Spinal cord (tissue), 10 donors: Measurements from ENCODE around the gene DBN1. TPM values are rescaled to one million over a fixed set of nuclear protein-coding genes. Genes with fewer than 3 reads are reported as not detected.
A peak's percentile ranks its signal among the peaks of the same experiment; 100 is the strongest.

ENCODE experiments used
- DNase-seq, 6 donors: peaks; one replicate each; pipeline versions ENCODE4 v3.0.0 to v3.0.0-alpha.2; 2013 to 2015; ENCODE audit warnings: low spot score in 6 of 6, low read depth in 4 of 6
- H3K27ac ChIP-seq: one replicate; pipeline ENCODE4 v1.5.1; 2013; ENCODE audit warnings: low read depth, low read length, control low read depth
- H3K27me3 ChIP-seq: one replicate; pipeline ENCODE4 v1.6.1; 2013; ENCODE audit warnings: low read length; ENCODE audit not compliant: control insufficient read depth, insufficient read depth
- H3K36me3 ChIP-seq: one replicate; pipeline ENCODE4 v1.6.1; 2013; ENCODE audit warnings: low read length; ENCODE audit not compliant: control insufficient read depth, insufficient read depth
- H3K4me1 ChIP-seq: one replicate; pipeline ENCODE4 v1.6.1; 2013; ENCODE audit warnings: low read length; ENCODE audit not compliant: control insufficient read depth, insufficient read depth
- H3K4me3 ChIP-seq: one replicate; pipeline ENCODE4 v1.5.1; 2013; ENCODE audit warnings: low read depth, low read length, control low read depth
- H3K9me3 ChIP-seq: one replicate; pipeline ENCODE4 v1.6.1; 2013; ENCODE audit warnings: low read length; ENCODE audit not compliant: control insufficient read depth, insufficient read depth
- WGBS: methylation state at CpG from one replicate; pipeline ENCODE4 v1.1.5; 2013; ENCODE audit warnings: missing lambda C conversion rate; ENCODE audit not compliant: insufficient coverage; 5-methylcytosine and 5-hydroxymethylcytosine counted together
- polyA plus RNA-seq, 2 donors: library from polyadenylated mRNA; unstranded; fragments of 120-200 nt; gene quantifications; one replicate each; pipeline ENCODE4 v1.2.1, GENCODE V29; 2013; ENCODE audit not compliant: insufficient read length in 2 of 2
- total RNA-seq, 2 donors: library from RNA; depleted of rRNA in 1 of 2; stranded (reverse); fragments of 120-200 nt in 1 of 2; fragments of >200 nt in 1 of 2; gene quantifications; one replicate each; pipeline versions ENCODE4 v1.2.3 to v1.2.4, GENCODE V29; 2013 to 2014
- donor health status: healthy.

DBN1 gene
- total and polyA plus RNA-seq, 4 donors: 49.6 to 273 (median 173) TPM

DNA sequence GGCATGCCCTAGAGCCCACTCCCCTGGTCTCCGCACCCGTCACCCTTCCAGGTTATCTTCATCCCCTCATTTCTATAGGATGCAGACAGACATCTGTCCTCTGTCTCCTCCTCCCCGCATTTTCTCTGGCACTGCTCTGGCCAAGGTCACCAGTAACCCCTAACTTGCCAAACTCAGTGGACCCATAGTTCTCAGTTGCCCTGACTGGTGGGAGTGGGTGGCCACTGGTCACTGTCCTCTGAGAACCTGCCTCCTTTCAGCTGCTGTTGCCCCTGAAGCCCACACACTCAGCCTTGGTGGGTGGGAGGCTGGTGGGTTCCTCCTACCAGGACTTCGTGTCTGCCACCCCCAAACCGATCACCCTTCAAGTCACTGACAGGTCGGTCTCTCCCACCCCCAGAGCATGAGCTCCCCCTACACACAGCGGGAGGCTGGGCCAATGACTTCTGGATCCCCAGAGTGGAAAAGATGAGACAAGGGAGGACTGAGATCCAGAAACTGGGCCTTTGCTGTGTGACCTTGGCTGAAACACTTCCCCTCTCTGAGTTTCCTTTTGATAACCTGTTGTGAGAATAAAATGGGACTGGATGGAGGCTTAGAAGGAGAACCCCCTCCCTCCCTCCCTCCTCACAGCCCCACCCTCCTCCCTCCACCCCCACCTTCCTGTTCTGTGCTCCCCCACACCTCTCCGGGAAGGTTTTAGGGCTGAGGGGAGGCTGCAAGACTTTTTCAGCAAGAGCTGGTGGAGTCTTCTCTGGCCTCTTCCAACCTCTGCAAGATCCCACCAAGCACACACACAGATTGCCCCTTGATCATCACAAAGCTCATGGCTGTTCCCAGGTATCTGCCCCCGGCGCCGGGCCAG lies 2.4 kb upstream of the DBN1 start:
- Histone ChIP-seq H3K4me3 (no peak overlapping the region), H3K4me1 (peaks cover 50% of the 10 kb centered on the region), H3K27me3 (no peaks in the 10 kb centered on the region), H3K36me3 (peaks cover 21% of the 10 kb centered on the region), H3K27ac (no peak overlapping the region), H3K9me3 (no peaks in the 10 kb centered on the region)
- DNase-seq: no peak
- 51% methylated on average over 3 of the region's 11 CpGs for WGBS

DNA sequence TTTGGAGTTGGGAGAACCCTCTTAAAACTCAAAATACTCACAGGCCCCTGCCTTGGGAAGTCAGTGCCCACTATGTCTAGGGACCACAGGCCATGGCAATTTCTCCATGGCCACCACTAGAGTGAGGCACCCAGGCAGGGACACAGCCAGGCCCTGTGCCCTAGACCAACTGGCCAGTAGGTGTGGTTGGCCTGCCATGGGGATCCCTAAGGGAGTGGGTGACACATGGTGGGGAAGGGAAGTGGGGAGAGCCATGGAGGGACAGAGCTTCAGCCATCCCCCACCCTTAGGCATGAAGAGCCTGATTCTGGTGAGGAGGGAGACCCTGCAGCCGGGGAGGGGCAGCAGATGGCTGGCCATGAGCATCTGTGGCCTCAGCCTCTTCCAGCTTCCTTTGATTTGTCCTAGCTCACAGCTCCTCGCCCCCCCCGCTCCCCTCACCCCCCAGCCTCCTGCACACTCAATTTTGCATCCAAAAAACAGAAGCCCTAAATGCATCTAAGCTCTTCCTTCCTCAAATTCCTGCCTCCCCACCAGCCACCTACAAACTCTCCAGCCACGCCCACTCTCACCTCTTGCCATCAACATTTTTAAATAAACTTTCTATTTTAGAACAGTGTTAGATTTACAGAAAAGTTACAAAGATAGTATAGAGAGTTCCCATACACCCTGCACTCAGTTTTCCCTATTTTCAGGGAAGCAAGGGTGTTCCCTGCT lies 1.6 kb upstream of the DBN1 start:
- no peak overlapping the region for H3K27ac ChIP-seq
- H3K27me3 ChIP-seq: no peaks in the 10 kb centered on the region
- 10% methylated on average over 1 of the region's 4 CpGs for WGBS
- peaks cover 29% of the 10 kb centered on the region for H3K36me3 ChIP-seq
- H3K4me1 ChIP-seq: peaks cover 54% of the 10 kb centered on the region
- H3K4me3 ChIP-seq: no peak overlapping the region
- no peak for DNase-seq
- no peaks in the 10 kb centered on the region for H3K9me3 ChIP-seq

DNA sequence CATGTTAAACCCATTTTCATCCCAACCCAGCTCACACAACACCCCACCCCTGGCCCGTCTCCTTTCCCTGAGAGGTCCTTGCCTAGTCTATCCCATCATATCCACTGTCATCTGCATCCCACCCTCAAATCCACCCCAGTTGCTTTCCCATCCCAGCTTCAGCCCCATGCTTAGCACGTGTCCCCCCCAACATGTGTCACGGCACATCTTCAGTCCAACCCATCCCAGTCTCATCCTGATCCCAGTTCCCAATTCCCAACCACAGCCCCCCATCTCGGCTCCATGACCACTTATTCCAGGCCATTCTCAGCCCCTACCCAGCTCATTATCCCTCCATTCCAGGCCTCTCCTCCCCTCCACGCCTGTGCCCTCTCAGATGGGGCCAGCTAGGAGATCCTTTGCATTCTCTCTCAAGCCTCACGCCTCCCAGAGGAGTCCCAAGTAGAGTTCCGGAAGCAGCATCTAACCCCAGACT lies 605 bp upstream of the DBN1 start:
- no peak for DNase-seq
- H3K4me3 ChIP-seq: no peak overlapping the region
- no peaks in the 10 kb centered on the region for H3K27me3 ChIP-seq
- H3K36me3 ChIP-seq: peaks cover 36% of the 10 kb centered on the region
- peaks cover 54% of the 10 kb centered on the region for H3K4me1 ChIP-seq
- 31% methylated on average over 7 of the region's 7 CpGs for WGBS
- H3K27ac ChIP-seq: no peak overlapping the region
- no peaks in the 10 kb centered on the region for H3K9me3 ChIP-seq

DNA sequence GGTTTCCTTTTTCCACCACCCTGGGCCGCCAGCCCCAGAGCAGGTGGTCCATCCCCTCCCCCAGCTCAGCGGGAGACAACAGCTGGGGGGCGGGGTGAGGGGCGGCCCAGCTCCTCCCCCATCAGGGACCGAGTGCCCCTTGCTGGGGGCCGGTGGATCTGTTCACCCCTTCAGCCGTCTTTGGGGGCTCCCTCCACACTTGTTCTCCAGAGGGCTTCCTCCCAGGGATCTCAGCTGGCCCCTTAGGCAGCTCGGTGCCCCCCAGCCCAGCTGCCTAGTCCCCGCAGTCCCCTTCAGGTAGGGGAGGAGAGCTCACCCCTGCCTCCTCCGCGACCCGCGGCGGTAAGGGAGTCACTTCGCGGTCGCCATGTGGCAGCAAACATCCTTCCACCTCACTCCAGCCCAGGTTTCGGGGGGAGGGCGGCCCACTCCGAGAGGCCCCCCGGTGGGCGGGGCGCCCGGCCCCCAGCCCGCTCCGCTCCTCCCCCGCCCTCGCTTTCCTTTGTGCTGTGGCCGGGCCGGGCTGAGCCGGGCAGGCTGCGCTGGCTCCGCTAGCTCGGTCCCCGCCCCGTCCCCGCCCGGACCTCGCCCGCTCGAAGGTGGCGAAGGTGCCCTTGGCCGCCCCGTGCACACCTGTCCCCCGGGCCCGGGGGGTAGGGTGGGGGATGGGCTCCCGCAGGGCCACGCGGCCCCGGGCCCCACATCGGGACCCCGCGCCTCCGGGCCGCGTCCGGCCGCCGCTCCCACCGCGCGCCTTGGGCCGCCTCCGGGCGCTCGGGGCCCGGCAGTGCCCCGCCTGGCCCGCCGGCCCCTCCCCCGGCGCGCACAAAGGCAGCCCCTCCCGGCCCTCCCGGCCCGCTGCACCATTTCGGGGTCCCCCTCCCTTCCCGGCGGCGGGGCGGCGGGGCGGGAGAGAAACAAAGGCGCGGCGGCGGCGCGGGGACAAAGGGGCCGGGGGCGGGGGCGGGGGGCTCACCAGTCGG lies 683 bp downstream of the DBN1 start:
- peak overlapping the region; percentile 35 for H3K27ac ChIP-seq
- DNase-seq: peak in 2 of 6 donors; percentile 79
- H3K4me1 ChIP-seq: peaks cover 54% of the 10 kb centered on the region
- H3K9me3 ChIP-seq: no peaks in the 10 kb centered on the region
- peak overlapping the region; percentile 67 for H3K4me3 ChIP-seq
- no peaks in the 10 kb centered on the region for H3K27me3 ChIP-seq
- peaks cover 48% of the 10 kb centered on the region for H3K36me3 ChIP-seq
- under 1% methylated on average over 92 of the region's 93 CpGs for WGBS

DNA sequence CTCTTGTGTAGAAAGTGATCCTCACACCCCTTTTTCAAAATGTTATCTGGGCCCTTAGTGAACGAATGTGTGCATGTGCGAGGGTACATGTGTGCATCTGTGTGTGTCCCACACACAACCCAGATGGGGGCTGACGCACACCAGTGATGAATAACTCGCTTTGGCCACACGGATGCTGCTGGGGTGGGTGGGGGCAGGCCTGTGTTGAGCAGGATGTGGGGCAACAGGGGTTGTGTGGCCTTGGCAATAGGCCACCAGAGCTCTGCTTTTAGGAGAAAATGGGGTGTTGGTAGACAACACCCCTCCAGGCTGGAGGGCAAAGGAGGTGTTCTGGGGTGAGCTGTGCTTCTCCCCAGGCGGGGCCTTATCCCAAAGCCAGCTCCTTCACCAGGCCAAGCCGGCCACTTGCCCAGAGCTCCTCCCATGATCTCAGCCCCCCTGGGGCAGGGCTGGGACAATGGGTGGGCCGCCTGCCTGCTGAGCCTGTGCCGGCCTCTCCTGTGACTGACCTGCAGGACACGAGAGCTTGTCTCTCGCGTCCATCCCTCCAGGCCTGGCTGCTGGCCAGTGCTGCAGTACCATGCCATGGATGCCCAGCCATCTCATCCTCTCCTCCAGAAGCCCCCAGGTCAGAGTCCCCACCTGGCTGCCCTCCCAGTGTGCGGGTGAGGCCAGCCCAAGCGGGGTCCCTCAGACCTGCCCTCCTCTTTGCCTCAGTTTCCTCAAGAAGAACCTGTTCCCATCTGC lies 1.7 kb downstream of the DBN1 start:
- DNase-seq: peak in 1 of 6 donors; percentile 43
- no peak overlapping the region for H3K27ac ChIP-seq
- WGBS: 27% methylated on average over 12 of the region's 14 CpGs
- peak overlapping the region; percentile 67 for H3K4me3 ChIP-seq
- H3K4me1 ChIP-seq: peaks cover 54% of the 10 kb centered on the region
- no peaks in the 10 kb centered on the region for H3K9me3 ChIP-seq
- H3K27me3 ChIP-seq: no peaks in the 10 kb centered on the region
- H3K36me3 ChIP-seq: peaks cover 58% of the 10 kb centered on the region

DNA sequence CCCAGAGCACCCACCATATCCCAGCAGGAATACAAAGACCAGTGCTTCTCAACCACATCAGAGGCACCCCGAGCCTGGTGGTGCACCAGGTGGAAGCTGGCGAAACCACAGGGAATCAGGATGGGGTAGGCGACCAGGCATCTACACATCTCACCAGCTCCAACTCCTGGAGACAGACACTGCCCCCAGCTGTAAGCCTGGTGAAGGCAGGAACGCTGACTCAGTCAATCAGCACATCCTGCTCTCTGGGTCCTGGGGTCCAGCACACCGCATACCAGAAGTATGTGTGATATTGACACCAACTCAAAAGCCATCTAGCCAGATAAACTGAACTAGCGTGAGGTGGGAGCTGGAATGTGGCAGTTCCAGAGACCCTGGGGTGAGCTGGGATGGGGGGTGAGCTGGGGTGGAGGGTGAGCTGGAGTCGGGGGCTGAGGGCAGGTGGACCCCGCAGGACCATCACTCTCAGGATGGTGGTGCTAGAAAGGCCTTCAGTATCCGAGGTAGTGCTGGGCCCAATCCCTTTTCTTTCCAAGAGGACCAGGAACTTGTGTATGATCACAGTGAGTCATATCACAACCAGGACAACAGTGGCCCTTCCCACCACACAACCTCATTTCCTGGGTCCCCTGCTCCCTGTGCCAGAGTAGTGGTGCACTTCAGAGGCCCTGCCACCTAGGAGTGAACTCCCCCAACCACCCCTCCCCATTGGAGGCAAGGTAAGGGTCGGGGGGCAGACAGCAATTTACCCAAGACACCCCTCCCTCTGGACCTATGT lies 2.5 kb downstream of the DBN1 start:
- peaks cover 54% of the 10 kb centered on the region for H3K4me1 ChIP-seq
- whole genome bisulfite sequencing: 76% methylated on average over 7 of the region's 10 CpGs

DNA sequence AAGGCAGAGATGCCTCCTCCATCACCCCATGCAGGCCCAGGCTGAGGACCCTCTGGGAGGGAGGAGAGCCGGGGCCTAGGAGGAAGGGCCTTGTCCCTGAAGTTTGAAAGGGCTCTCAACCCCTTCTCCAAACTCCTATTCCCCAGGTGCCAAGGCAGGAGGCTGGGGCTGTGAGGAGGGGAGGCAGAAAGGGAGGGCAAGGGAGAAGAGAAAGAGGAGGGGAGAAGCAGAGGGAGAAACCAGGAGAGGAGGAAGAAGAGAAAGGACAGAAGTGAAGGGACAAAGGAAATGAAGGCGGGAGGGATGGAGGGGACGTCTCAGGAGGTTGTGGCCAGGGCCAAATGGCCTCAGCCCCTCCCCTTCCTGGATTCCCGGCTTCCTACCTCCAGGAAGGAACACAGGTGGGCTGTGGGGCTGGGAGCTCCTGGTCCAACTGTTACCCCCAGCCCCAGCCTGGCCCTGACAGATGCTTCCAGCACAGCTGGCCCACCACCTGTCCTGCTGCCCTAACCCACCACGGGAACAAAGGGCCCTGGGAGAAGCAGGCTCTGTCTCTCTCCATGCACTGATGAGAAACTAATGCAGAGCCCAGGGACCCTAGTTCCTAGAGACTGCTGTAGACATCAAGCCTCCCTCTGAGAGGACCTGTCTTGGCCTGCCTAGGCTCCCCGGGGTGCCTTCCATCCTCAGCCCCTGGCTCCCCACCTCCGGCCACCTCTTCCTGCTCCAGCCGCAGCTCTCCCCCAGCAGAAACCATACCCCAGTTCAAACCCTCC lies 3.5 kb downstream of the DBN1 start:
- WGBS: 31% methylated on average over 5 of the region's 8 CpGs
- Histone ChIP-seq H3K27ac (peak overlapping the region; percentile 62), H3K27me3 (no peaks in the 10 kb centered on the region), H3K4me3 (no peak overlapping the region), H3K9me3 (no peaks in the 10 kb centered on the region), H3K4me1 (peaks cover 54% of the 10 kb centered on the region), H3K36me3 (peaks cover 76% of the 10 kb centered on the region)
- no peak for DNase-seq

More for the DNA sequence above, 2.5 kb downstream of the DBN1 start:
- H3K9me3 ChIP-seq: no peaks in the 10 kb centered on the region
- no peak for DNase-seq
- H3K36me3 ChIP-seq: peaks cover 66% of the 10 kb centered on the region
- H3K27ac ChIP-seq: no peak overlapping the region
- no peaks in the 10 kb centered on the region for H3K27me3 ChIP-seq
- H3K4me3 ChIP-seq: no peak overlapping the region
